Brain pericyte (primary cell): ENCODE results near the gene SLC16A13.

Source experiments
- DNase-seq: peaks from one replicate; pipeline ENCODE4 v3.0.0-alpha.2; 2012; ENCODE audit warnings: low read depth, low spot score

Gene SLC16A13

GRCh38 chr17:7014261-7014994 lies 21.4 kb upstream of the SLC16A13 start:
- DNase-seq, result peak; percentile 91

- DNase-seq, result no peak
Measured at GRCh38 chr17:7014995-7015958, 20.5 kb upstream of the SLC16A13 start.

GRCh38 chr17:7016418-7016817 lies 19.4 kb upstream of the SLC16A13 start:
- no peak for DNase-seq

- no peak for DNase-seq
Measured at GRCh38 chr17:7016886-7017826, 18.7 kb upstream of the SLC16A13 start.

- DNase-seq, result no peak
Measured at GRCh38 chr17:7017827-7018200, 18.0 kb upstream of the SLC16A13 start.

GRCh38 chr17:7018331-7018964 lies 17.4 kb upstream of the SLC16A13 start:
- DNase-seq, result no peak

GRCh38 chr17:7019367-7019766 lies 16.4 kb upstream of the SLC16A13 start:
- no peak for DNase-seq

- no peak for DNase-seq
Measured at GRCh38 chr17:7019839-7020519, 15.8 kb upstream of the SLC16A13 start.

- DNase-seq, result no peak
Measured at GRCh38 chr17:7020894-7021664, 14.7 kb upstream of the SLC16A13 start.

GRCh38 chr17:7021993-7022778 lies 13.6 kb upstream of the SLC16A13 start:
- DNase-seq, result no peak

- DNase-seq, result no peak
Measured at GRCh38 chr17:7022781-7023571, 12.8 kb upstream of the SLC16A13 start, which contains the start of gene BCL6B. Gene BCL6B, plus strand, starts transcription at chr17:7023050. Its CDS starts 622 bp downstream, at chr17:7023672.

GRCh38 chr17:7023576-7024401 lies 12.0 kb upstream of the SLC16A13 start:
- DNase-seq, result no peak

- no peak for DNase-seq
Measured at GRCh38 chr17:7024402-7024785, 11.4 kb upstream of the SLC16A13 start.

GRCh38 chr17:7025245-7025644 lies 10.6 kb upstream of the SLC16A13 start:
- DNase-seq, result no peak

- DNase-seq, result no peak
Measured at GRCh38 chr17:7026471-7027115, 9.2 kb upstream of the SLC16A13 start.

GRCh38 chr17:7027335-7027734 lies 8.5 kb upstream of the SLC16A13 start:
- no peak for DNase-seq

GRCh38 chr17:7029096-7029495 lies 6.7 kb upstream of the SLC16A13 start:
- no peak for DNase-seq
